ENCODE results near the gene PRDM12.

The PRDM12 gene

GRCh38 chr9:130664251-130665028 lies at the start of gene PRDM12:
Gene PRDM12, plus strand, starts transcription at chr9:130664594. Its CDS starts 60 bp downstream, at chr9:130664654.
- DNase-seq, result no peak

DNA sequence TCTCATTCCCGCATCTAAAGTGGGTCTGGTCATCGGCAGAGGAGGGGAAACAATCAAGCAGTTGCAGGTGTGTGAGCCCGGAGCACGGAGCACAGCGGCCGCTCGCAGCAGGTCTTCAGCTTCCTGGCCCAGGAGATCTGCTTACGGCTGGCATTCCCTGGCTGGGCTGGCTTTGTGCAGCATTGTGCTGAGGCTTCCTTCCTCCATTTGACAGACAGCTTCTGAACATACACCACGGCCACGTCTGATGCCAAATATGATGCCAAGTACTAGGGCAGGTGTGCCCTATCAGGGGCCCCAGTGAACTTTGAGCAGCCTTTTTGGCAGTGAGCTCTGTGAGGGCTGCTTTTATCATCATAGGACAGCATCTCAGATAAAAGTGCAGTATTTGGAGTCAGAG lies 47.9 kb upstream of the PRDM12 start:
- DNase-seq, result no peak

- no peak for DNase-seq
Observed at GRCh38 chr9:130623466-130623865, 40.9 kb upstream of the PRDM12 start.

- DNase-seq, result no peak
Observed at GRCh38 chr9:130624154-130624553, 40.2 kb upstream of the PRDM12 start.

DNA sequence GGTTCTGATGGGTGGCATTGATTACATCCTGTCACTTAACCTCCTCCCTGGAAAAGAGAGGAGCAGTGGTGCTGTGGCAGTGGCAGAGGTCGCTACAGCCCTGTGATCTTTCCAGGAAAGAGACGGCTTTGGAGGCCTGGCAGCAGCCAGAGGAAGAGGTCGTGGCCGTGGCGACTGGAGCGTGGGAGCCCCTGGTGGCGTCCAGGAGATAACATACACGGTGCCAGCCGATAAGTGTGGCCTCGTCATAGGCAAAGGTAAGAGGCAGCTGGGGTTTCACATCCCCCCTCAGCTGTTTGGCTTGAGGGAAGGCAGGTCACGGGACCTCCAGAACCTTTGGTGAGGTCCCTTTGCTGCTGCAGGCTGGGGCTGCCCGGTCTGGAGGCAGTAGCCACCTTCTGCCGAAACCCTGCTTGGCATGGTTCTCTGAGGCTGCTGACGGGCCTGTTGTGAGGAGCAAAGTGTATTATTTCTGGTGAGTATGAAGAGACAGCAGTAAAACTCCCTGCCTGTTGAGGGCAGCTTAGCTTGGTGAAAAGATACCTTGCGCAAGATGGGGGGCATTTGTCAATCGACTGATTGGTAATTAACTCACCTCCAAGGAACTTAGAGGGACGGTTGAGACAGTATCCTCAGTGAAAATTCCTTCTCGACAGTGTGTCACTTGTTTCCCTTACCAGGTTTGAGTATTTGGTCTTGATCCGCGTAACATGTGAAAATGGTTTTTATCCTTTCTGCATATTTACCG lies 38.0 kb upstream of the PRDM12 start:
- no peak for DNase-seq

DNA sequence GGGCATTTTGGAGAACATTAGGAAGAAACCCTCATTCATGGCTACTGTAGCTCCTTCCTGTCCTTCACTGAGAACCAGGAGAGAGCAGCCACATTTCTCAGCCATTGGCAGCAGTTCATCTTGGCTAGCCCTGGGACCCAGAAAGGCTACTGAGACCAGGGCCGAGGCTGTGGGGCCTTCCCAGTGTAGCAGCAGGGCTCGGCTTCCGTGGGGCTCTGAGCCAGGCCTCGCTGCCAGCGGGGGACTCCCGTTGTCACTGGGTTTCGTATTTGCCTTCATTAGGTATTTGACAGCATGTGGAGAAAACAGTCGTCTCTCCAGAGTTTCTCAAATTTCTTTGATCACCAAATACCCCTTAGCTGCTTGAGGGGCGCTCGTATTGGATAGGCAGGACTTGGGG lies 37.3 kb upstream of the PRDM12 start:
- no peak for DNase-seq

DNA sequence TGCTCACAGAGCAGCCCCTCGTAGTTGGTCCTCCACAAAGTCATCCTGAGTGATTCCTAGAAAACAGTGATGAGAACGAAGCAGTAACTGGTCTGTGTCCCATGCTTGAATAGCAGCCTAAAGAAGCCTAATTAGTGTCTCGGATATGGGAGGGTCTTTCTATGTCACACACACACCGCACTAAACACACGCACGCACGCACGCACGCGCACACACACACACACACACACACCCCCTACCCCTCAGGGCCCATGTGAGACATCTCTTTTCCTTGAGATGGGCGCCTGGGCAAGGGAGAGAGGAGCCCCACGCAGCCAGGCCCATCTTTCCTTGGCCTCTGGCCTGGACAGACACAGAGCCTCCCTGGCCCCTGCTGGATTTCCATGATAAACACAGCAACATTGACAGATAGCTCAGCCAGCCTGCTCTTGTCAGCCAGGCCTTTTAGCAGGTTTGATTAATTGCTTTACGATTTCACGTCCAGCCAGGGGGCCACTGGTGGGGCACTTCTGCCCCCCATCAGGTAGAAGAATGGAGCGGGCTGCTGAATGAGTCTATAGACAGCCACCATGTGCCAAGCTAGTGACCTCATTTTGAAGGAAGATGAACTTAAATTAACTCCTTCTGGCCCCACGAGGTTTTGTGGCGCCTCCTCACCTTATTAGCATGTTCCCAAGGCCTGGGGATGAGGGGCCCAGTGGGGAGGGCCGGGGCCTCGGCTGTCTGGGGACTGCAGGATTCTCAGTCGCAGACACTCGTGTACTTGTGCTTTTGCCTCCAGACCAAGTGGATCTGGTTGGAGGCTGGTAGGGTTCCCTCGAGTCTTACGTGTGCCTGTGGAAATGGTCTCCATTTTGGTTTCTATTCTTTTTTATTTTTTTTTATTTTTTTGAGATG lies 36.2 kb upstream of the PRDM12 start:
- no peak for DNase-seq

DNA sequence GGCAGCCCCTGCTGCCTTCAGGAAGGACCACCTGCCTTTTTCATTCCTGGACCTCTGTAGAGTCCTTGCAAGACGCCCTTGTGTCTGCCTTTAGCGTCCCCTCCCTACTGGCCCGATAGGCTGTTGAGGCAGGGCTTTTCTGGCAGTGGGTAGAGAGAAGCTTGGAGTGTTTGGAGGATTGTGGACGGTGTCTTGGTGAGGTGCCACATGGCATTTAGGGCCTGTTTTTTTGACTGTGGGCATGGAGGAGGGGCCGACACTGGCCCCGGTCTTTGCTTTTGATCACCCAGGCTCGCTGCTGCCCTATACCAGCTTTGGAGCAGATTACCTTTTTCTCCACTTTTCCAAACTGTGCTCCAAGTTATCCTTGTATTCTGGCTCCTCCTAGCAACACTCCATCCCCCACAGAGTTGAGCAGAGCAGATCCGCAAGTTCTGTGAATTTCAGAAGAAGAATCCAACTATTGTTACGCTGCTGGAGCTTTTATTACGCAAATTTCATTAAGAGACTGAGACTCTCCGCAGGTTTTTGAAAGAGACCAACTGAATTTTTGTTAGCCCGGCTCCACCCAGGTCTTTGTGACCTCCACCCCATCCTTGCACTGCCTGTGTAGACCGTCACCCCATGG lies 34.8 kb upstream of the PRDM12 start:
- DNase-seq, result no peak

DNA sequence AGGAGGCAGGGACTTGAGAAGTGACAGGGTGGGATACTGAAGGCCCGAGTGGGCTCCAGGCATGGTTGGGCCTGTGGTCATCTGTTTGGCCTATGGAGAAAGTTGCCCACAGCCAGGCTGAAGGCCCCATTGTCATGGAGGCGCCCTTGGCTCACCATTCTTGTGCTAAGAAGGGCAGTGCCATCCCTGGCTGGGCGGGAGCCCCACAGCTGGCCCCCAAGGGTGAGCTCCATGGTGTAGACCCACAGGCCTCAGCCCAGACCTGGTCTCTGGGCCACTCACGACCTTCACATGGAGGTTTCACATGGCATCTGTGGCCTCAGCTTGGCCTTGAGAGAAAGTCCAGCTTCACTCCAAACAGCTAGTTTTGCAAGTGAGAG lies 34.3 kb upstream of the PRDM12 start:
- no peak for DNase-seq

GRCh38 chr9:130630506-130631330 lies 33.7 kb upstream of the PRDM12 start:
- DNase-seq, result no peak

DNA sequence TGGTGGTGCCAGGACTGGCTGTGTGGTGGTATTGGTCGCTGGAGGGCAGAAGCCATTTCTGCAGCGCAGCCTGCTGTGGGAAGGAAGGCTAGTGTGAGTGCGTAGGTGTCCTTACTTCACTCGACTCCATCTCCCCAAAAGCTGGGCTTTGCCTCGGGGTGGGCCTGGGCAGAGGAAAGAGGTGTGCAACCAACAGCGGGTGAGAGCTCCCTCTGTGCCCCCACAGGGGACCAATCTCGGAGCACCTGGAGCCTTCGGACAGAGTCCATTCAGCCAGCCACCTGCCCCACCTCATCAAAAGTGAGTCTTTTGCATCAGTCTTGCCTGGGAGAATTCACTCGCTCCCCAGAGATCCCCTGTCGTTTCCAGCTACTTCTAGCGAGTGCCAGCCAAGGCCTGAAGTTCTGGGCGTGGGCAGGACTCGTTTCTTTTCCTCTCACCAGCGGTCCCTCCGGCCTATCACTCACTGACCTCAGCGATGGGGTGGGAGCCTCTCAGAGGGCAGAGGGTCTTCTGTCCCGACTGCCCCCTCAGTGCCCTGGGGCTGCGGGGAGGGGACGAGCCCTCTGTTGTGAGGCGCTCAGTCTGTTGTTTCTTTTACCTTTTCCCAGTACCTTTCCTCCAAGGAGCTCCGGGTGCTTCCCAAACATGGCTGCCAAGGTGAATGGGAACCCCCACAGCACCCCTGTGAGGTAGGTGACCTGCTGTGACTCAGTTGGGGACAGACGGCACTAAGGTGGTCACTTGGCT lies 32.9 kb upstream of the PRDM12 start:
- no peak for DNase-seq

DNA sequence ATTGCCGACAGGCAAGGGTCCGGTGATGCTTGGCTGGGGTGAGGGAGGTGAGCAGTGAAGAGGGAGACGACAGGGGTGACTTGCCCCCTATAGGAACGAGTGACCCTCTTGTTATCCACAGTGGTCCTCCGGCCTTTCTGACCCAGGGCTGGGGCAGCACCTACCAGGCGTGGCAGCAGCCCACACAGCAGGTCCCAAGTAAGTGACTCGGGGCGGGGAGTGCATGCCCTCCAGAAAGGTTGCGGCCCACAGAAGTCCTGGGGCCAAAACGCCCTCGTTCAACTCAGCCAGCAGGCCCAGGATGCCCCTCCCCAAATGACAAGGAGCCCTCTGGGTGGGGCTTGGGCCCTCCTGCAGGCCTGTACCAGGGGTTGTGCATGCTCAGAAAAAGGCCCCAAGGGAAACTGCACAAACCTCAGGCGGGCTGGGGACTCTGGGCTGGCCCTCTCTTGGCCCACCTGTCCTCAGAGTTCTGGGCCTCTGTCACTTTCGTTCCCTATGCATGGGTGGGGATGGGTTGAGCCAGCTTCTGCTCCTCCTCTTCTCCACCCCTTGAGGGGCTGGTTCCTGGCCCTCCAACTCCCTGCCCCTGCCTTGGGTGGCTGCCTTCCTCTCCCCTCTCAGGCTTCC lies 32.2 kb upstream of the PRDM12 start:
- no peak for DNase-seq

DNA sequence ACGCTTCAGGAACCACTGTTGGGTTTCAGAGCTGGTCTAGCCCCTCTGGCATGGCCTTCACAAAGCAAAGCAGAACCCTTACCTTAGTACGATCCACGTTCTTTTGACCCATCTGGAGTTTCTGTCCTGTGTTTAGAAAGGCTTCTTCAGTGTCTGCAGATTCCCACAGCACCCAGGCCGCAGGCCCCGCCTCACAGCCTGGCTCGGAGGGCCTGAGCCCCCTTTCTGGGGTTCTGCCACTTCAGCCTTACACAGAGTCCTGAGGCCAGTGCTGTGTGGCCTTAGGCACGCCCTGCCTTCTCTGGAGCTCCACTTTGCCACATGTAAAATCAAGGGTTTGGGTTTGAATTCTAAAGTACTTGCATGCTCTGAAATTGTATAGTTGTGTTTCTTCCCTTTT lies 31.6 kb upstream of the PRDM12 start:
- DNase-seq, result no peak

DNA sequence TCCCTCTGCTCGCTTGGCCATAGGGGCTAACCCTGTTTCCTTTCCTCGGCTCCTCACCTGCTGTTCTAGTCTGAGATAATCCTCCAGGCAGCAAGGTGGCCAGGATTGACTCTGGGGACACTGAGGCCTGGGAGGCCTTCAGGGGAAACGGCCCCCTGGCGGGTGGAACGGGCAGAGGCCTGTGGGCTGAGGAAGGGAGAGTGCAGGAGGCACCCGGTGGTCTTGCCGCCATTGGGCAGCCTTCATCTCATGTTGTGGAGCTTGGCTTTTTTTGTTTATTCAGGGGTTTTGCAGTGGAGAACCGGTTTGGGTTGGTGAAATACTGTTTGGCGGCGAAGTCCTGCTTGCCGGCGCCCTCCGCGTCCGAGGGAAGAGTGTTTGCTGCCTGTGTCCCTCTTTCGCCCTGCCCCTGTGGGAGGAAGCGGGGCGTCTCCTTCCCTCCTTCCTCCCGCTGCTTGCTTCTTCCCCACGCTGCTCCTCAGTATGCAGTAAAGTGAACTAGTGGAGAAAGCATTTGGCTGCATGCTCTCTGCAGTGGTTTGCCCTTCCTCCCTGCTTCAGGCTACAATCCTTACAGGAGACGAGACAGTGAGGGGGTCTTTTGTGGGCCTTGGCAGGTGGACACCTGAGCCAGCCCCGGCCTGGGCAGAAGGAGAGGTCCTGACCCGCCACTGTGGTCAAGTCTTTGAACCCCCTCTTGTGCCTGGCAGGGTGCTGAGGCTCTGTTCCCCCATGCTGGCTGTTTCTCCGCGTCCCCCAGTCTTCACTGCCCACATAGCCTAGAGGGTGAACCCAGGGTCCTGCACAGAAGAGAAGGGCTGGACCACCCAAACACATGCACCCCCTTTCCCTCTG lies 30.8 kb upstream of the PRDM12 start:
- no peak for DNase-seq

GRCh38 chr9:130634191-130634768 lies 30.1 kb upstream of the PRDM12 start:
- no peak for DNase-seq

DNA sequence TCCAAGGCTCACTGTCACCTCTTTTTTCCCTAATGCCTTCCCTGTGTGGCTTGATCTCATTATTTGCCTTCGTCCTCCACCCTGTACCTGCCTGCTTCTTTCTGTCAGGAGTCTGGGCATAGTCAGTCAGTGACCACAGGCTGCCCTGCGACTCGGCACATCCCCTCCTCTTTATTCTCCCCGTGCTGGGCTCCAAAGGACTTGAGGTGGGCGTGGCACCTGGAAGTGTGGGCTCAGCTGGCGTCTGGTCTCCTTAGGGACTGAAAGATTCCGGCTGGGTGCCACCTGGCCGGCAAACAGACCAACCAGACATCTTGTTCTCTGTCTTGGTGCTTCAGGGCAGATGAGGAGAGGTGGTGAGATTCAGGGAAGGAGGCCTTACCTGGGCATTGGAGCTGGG lies 29.6 kb upstream of the PRDM12 start:
- DNase-seq, result no peak

- no peak for DNase-seq
Observed at GRCh38 chr9:130635306-130635705, 29.1 kb upstream of the PRDM12 start.

DNA sequence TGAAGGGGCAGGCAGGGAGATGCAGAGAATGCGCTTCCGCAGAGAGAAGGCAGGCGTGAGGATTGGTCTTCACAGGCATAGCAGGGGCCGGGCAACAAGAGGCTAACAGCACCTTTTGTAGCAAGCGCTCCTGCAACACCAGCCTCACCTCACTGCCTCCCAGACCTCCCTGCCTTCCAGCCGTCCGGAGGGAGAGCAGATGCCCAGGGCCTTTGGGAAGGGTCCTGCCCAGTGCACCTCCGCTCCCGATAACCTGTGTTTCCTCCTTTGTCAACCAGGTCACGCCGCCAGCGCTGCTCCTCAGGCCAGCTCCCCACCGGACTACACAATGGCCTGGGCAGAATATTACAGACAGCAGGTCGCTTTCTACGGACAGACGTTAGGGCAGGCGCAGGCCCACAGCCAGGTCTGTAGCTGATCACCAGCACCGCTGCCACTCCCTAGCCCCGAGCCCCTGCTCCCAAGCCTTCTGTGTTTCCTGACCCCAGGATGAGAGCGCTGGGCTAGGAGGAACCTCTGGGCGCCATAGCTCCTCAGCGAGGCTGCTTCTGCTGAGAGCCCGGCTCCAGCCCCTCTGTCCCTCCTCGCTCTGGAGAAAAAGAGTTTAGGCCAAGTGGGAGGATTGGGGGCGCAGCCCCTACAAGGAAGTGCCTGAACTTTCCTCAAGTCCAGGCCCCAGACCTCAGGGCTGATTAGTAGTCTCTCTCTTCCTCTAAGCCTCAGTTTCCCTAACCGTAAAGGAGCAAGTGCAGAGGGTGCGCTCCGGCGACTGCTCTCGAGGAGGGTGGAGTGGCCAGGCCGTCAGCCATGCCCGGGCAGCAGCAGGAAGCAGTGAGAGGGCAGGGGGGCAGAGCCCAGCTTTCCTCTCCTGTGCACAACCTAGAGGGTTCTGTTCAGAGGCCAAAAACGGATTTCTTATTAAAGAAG lies 28.4 kb upstream of the PRDM12 start:
- DNase-seq, result no peak

All from CD4-positive, alpha-beta T cell treated with Interleukin-17A for 4 hours (primary cell).